ENCODE data around the gene CLEC4M. TPM values are rescaled to one million over a fixed set of nuclear protein-coding genes. Genes with fewer than 3 reads are reported as not detected.

The CLEC4M gene
- total RNA-seq, 1 experiment from 2014 or later = not detected

DNA sequence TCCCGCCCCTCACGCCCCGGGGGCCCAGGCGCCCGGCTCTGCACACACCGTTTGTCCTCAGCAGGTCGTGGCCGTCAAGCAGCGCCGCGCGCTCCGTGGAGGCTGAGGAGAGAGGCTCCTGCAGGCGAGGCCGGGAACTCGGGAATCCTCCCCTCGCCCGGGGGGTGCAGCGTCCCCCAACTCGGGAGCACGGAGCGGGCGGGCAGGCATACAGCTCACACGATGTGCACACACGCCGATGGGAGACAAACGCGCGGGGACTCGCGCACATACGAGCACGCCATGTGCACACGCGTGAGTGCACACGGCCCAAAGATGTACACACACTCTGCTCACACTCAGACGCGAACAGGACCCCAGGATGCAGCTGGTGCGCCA lies 31.8 kb upstream of the CLEC4M start:
- H2BK120ac ChIP-seq (ENCODE audit: low read depth, low read length, poor library complexity, severe bottlenecking) = no peak overlapping the region
- H3K9me3 ChIP-seq (ENCODE audit: control insufficient read depth, low read depth, low read length) = no peaks in the 10 kb centered on the region
- H3K4ac ChIP-seq (ENCODE audit: low read depth, low read length) = no peak overlapping the region
- no peaks in the 10 kb centered on the region for H3K79me2 ChIP-seq (ENCODE audit: insufficient read depth, low read length)
- no peak overlapping the region for H3K23ac ChIP-seq (ENCODE audit: insufficient read length, low read depth, low read length)
- no peak overlapping the region for H3T11ph ChIP-seq (ENCODE audit: low read length)
- no peak overlapping the region for H3K56ac ChIP-seq (ENCODE audit: insufficient read length, low read depth, low read length)
- DNase-seq = no peak
- H3K79me1 ChIP-seq (ENCODE audit: insufficient read depth, low read depth, low read length, poor library complexity, severe bottlenecking) = no peaks in the 10 kb centered on the region
- no peak overlapping the region for H3K9ac ChIP-seq (ENCODE audit: extremely low read depth, insufficient read length, low read length)
- peaks cover 0 to 3% of the 10 kb centered on the region in 2 experiments; a peak in 2 of 5 replicates for H3K9me3 Mint-ChIP-seq
- H3K27ac Mint-ChIP-seq = no peak overlapping the region
- no peak overlapping the region for H4K91ac ChIP-seq (ENCODE audit: insufficient read length, low read depth, low read length)
- no peaks in the 10 kb centered on the region for H3K4me1 ChIP-seq (ENCODE audit: insufficient read depth, low read length)
- H3K27me3 ChIP-seq (ENCODE audit: insufficient read depth, low read length) = peaks cover 18% of the 10 kb centered on the region; the same call in 1 of the 2 replicates
- no peak overlapping the region for H3K27ac ChIP-seq (ENCODE audit: insufficient read length, low read depth, low read length)
- no peaks in the 10 kb centered on the region for H3K36me3 Mint-ChIP-seq (ENCODE audit: insufficient read depth in 1 of 3, low read depth in 3 of 3)
- no peak overlapping the region for H2BK12ac ChIP-seq (ENCODE audit: insufficient read length, low read depth, low read length)
- H2AFZ ChIP-seq (ENCODE audit: low read length) = no peak overlapping the region
- no peak overlapping the region for H2BK20ac ChIP-seq (ENCODE audit: low read depth, low read length, poor library complexity, severe bottlenecking)
- TF ChIP-seq, protein P1, sequence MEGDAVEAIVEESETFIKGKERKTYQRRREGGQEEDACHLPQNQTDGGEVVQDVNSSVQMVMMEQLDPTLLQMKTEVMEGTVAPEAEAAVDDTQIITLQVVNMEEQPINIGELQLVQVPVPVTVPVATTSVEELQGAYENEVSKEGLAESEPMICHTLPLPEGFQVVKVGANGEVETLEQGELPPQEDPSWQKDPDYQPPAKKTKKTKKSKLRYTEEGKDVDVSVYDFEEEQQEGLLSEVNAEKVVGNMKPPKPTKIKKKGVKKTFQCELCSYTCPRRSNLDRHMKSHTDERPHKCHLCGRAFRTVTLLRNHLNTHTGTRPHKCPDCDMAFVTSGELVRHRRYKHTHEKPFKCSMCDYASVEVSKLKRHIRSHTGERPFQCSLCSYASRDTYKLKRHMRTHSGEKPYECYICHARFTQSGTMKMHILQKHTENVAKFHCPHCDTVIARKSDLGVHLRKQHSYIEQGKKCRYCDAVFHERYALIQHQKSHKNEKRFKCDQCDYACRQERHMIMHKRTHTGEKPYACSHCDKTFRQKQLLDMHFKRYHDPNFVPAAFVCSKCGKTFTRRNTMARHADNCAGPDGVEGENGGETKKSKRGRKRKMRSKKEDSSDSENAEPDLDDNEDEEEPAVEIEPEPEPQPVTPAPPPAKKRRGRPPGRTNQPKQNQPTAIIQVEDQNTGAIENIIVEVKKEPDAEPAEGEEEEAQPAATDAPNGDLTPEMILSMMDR (conservative IDR thresholded peaks at IDR 0.05) = no peak
- no peak overlapping the region for H3K18ac ChIP-seq (ENCODE audit: insufficient read length, low read depth, low read length)
- no peak overlapping the region for H2BK15ac ChIP-seq (ENCODE audit: low read depth, low read length)
- H4K5ac ChIP-seq (ENCODE audit: insufficient read length, low read depth, low read length) = no peak overlapping the region
- WGBS (ENCODE audit: extremely low coverage, insufficient read length, low lambda C conversion rate) = no CpG with 5 or more reads among the region's 39 CpGs
- peaks cover 6 to 21% of the 10 kb centered on the region in 2 experiments for H3K4me1 Mint-ChIP-seq
- H2AK5ac ChIP-seq (ENCODE audit: insufficient read length, low read length) = no peak overlapping the region
- H3K4me3 Mint-ChIP-seq = no peak overlapping the region
- no peak overlapping the region for H3K4me2 ChIP-seq (ENCODE audit: insufficient read depth, insufficient read length, low read length)
- no peak overlapping the region for H3K14ac ChIP-seq (ENCODE audit: insufficient read depth, low read length)
- no peak overlapping the region for H4K8ac ChIP-seq (replicated peaks; ENCODE audit: insufficient read length, low read depth, low read length)
- peaks cover 7% of the 10 kb centered on the region for H3K23me2 ChIP-seq (ENCODE audit: insufficient read length, low read depth, low read length, poor library complexity, severe bottlenecking)
- H2BK5ac ChIP-seq (ENCODE audit: insufficient read length, low read length) = no peak overlapping the region
- H4K20me1 ChIP-seq (ENCODE audit: control insufficient read depth, insufficient read depth, insufficient read length) = no peaks in the 10 kb centered on the region
- H3K27me3 Mint-ChIP-seq (ENCODE audit: low read depth) = peaks cover 91% of the 10 kb centered on the region

Measured in H9 (cell line).